ENCODE results near the gene ACE.

ACE gene

DNA sequence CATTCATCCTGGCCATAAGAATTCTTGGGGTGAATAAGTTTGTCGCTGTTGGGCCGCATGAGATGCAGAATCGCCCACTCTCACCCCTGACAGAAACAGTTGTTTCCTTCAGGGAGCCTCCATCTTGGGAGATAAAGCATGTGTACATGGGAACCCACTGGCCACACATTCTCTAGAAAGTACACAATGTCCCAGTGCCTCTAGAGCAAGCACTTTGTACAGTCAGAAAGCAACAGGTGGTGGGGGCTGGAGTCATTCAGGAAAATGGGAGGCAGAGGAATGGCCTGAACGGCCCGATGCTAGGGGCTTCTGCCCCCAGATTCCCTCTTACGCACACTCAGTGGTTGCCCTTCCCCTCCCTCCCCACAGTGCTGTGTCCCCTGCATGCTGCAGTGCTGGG is 16.1 kb downstream of the ACE start:
- DNase-seq (ENCODE audit: low read depth), result no peak
- H3K4me3 ChIP-seq (ENCODE audit: low read length), result no peak overlapping the region
- TF ChIP-seq, protein P1, sequence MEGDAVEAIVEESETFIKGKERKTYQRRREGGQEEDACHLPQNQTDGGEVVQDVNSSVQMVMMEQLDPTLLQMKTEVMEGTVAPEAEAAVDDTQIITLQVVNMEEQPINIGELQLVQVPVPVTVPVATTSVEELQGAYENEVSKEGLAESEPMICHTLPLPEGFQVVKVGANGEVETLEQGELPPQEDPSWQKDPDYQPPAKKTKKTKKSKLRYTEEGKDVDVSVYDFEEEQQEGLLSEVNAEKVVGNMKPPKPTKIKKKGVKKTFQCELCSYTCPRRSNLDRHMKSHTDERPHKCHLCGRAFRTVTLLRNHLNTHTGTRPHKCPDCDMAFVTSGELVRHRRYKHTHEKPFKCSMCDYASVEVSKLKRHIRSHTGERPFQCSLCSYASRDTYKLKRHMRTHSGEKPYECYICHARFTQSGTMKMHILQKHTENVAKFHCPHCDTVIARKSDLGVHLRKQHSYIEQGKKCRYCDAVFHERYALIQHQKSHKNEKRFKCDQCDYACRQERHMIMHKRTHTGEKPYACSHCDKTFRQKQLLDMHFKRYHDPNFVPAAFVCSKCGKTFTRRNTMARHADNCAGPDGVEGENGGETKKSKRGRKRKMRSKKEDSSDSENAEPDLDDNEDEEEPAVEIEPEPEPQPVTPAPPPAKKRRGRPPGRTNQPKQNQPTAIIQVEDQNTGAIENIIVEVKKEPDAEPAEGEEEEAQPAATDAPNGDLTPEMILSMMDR (conservative IDR thresholded peaks at IDR 0.05; ENCODE audit: low read depth, low read length), result no peak

- TF ChIP-seq, protein P1 (conservative IDR thresholded peaks at IDR 0.05; ENCODE audit: low read depth, low read length), result no peak
- DNase-seq (ENCODE audit: low read depth), result no peak
- no peak overlapping the region for H3K4me3 ChIP-seq (ENCODE audit: low read length)
These were observed 16.6 kb downstream of the ACE start for GRCh38 chr17:63493411-63493810.

DNA sequence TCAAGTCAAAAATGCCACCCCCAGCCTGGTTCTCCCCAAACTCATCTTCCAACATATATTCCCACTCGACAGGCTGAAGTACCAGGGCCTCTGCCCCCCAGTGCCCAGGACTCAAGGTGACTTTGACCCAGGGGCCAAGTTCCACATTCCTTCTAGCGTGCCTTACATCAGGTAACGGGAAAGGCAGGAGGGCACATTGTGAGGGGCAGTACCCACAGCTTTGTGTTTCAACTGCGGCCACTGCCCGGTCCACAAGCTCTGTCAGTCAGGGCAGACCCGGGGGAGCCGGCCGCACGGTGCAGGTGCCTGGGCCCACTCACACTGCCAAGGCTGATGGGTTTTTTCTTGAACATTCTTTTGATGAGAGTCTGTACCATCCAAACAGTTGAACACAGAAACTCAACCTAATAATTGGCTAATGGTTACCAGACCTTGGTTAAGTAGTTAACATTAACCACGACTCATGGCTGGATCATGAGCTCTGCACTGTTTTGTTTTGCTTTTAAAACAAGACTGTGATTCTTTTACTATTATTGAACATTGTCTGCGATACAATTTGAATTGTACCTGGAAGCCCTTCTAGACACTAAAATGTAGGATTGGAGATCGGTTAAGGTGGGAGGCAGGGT is 17.6 kb downstream of the ACE start:
- no peak overlapping the region for H3K4me3 ChIP-seq (ENCODE audit: low read length)
- TF ChIP-seq, protein P1 (conservative IDR thresholded peaks at IDR 0.05; ENCODE audit: low read depth, low read length), result no peak
- no peak for DNase-seq (ENCODE audit: low read depth)

GRCh38 chr17:63495491-63495890 is 18.6 kb downstream of the ACE start:
- DNase-seq (ENCODE audit: low read depth), result no peak
- H3K4me3 ChIP-seq (ENCODE audit: low read length), result no peak overlapping the region
- TF ChIP-seq, protein P1 (conservative IDR thresholded peaks at IDR 0.05; ENCODE audit: low read depth, low read length), result no peak

GRCh38 chr17:63496177-63496576 is 19.3 kb downstream of the ACE start:
- TF ChIP-seq, protein P1 (conservative IDR thresholded peaks at IDR 0.05; ENCODE audit: low read depth, low read length), result no peak
- no peak for DNase-seq (ENCODE audit: low read depth)
- no peak overlapping the region for H3K4me3 ChIP-seq (ENCODE audit: low read length)

GRCh38 chr17:63496663-63497400 is 20.0 kb downstream of the ACE start:
- no peak overlapping the region for H3K4me3 ChIP-seq (ENCODE audit: low read length)
- DNase-seq (ENCODE audit: low read depth), result no peak
- TF ChIP-seq, protein P1 (conservative IDR thresholded peaks at IDR 0.05; ENCODE audit: low read depth, low read length), result no peak

Measured in retinal pigment epithelial cell (primary cell).